ENCODE measurements around the gene CXCR6.

CXCR6 gene

DNA sequence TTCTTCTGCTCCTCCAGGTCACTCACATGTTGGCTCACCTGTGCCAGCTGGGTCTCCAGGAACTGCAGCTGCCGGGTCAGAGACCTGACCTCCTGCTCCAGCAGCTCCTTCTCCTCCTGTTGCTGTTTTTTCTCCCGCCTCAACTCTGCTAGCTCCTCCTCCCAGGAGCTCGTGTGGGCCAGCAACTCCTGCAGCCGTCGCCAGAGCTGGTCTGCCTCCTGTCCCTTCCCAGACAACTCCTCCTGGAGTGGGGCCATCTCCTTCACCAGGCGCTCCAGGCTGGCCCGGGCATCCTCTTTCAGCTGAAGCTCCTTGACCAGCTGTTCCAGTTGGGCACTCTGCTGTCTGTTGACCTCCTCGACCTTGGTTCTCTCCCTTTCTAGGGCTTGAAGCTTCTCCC, 24.5 kb downstream of the CXCR6 start:
- Mint-ChIP-seq H3K4me1 (peaks cover 99% of the 10 kb centered on the region), H3K36me3 (ENCODE audit: insufficient read depth) (peaks cover 50% of the 10 kb centered on the region), H3K27ac (ENCODE audit: low read depth) (peak overlapping the region; percentile 90), H3K27me3 (no peaks in the 10 kb centered on the region), H3K4me3 (peak overlapping the region; percentile 67), H3K9me3 (no peaks in the 10 kb centered on the region)
- ATAC-seq (replicated peaks; ENCODE audit: extremely low read depth, poor library complexity, severe bottlenecking) (no peak), DNase-seq (ENCODE audit: low spot score in 2 of 2) (no peak)

DNA sequence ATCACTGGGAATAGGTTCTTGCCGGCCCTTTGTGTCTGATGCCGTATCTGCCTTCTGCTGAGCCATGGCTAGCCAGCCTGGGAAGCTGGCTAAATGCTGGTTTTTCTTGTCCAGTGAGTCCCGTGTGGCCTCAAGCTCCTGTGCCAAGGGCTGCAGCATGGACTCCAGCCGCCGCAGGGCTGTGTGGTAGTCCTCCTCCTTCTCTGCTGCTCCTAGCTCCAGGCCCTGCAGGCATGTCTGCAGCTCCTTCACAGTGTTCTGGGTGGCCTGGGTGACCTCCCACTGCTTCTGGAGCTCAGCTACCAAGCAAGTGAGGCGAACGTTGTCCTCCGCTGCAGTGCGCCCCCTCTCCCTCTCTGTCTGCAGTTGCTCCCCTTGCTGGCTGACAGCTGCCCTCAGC, 24.9 kb downstream of the CXCR6 start:
- no peak for ATAC-seq (replicated peaks; ENCODE audit: extremely low read depth, poor library complexity, severe bottlenecking)
- Mint-ChIP-seq H3K4me3 (peak overlapping the region; percentile 67), H3K4me1 (peaks cover 99% of the 10 kb centered on the region), H3K36me3 (ENCODE audit: insufficient read depth) (peaks cover 48% of the 10 kb centered on the region), H3K9me3 (no peaks in the 10 kb centered on the region), H3K27ac (ENCODE audit: low read depth) (peak overlapping the region; percentile 90), H3K27me3 (no peaks in the 10 kb centered on the region)
- no peak for DNase-seq (ENCODE audit: low spot score in 2 of 2)

DNA sequence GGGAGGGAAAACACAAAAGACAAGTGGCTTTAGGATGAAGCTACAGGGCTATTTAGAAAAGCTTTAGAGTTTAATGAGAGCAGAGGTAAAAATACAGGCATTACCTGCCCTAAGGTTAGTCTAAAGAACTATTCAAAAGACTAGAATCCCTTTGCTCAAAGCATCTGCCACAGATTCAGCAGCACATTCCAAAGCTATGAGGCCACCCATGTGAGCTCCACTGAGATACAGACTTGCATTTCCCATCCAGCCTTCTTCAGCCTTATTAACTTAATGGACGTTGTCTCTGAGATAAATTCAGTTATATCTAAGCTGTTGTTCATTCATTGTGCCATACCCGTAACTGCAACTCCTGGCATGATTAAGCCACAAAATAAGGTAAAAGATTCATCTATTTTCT, 25.4 kb downstream of the CXCR6 start:
- ATAC-seq (replicated peaks; ENCODE audit: extremely low read depth, poor library complexity, severe bottlenecking), result no peak
- Mint-ChIP-seq H3K4me3 (no peak overlapping the region), H3K36me3 (ENCODE audit: insufficient read depth) (peaks cover 46% of the 10 kb centered on the region), H3K27ac (ENCODE audit: low read depth) (peak overlapping the region; percentile 90), H3K4me1 (peaks cover 96% of the 10 kb centered on the region), H3K9me3 (no peaks in the 10 kb centered on the region), H3K27me3 (no peaks in the 10 kb centered on the region)
- DNase-seq (ENCODE audit: low spot score in 2 of 2), result no peak

DNA sequence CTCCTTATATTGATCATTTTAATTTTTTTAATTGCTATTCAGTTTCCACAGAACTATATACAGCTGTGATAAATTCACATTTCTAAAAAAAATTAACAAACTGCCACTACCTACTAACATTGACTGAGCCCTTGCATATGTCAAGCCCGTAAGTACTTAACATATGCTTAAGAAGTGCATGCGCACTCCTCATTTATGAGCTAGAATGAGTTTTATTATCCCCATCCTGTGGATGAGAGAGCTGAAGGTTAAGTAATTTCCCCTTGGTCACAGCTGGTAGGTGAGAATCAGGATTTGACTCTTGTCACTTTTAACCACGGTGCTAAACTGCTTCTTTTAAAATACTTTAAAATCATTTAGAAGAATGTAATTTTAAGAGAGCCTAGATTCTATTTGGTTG, 25.9 kb downstream of the CXCR6 start:
- Mint-ChIP-seq H3K4me3 (no peak overlapping the region), H3K4me1 (peaks cover 92% of the 10 kb centered on the region), H3K9me3 (no peaks in the 10 kb centered on the region), H3K27me3 (no peaks in the 10 kb centered on the region), H3K27ac (ENCODE audit: low read depth) (peak overlapping the region; percentile 90), H3K36me3 (ENCODE audit: insufficient read depth) (peaks cover 46% of the 10 kb centered on the region)
- ATAC-seq (replicated peaks; ENCODE audit: extremely low read depth, poor library complexity, severe bottlenecking) (no peak), DNase-seq (ENCODE audit: low spot score in 2 of 2) (no peak)

DNA sequence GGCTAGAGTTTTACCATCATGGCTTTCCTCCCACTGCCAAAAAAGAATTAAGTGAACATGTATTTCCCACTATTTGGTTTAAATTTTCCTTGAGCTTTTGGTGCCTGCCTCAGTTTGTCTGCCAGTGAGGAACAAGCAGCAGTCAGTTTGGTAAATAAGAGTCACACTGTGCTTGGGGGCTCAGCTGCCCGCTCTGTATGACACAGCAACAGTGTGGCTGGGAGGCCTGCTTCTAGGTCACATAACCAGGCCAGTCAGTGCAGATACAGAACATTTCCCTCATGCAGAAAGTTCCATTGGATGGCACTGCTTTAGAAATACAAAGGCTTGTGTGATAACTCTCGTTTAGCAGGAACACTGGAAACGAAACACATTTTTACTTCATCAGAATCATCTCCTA, 26.7 kb downstream of the CXCR6 start:
- no peaks in the 10 kb centered on the region for H3K9me3 Mint-ChIP-seq
- ATAC-seq (replicated peaks; ENCODE audit: extremely low read depth, poor library complexity, severe bottlenecking), result no peak
- H3K4me1 Mint-ChIP-seq, result peaks cover 90% of the 10 kb centered on the region

DNA sequence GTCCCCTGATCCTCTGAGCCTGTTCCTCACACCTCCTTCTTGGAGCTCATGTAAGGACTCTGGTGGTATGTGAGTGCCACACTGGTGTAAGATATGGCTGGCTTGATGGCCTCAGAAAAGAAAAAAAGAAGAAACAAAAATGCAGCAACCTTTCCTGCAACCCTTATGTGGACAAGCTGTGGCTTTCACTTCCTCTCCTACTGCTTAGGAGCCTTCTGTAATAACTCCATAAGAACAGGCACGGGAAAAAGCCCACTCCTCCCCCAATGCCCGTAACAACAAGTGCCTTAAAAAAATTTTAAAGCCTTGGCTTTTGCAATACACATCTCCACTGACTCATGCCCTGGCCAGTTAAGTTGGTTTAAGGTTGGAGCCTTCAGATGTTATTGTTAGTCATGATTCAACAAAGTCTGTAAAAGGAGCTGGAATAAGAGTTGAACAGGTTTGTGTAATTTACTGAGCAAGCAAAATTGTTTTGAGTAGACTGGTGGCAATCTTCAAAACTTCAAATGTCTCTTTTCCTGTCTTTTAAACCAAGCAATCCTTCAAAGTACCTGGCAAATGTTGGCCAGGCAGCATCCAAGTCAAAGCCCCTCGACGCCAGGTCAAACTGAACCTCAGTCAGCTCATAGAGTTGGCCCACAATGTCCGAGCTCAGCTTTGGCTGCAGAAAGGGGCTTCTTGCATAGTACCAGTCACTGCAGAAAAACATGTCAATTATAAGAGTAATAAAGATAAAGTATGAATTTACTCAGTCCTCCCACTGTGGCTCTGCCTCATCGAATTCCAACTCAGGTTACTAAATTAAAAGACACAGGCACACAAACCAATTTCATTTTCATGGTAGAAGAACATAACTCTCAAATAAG, 29.5 kb downstream of the CXCR6 start:
- ATAC-seq (replicated peaks; ENCODE audit: extremely low read depth, poor library complexity, severe bottlenecking) (no peak), DNase-seq (ENCODE audit: low spot score in 2 of 2) (no peak)
- peaks cover 44% of the 10 kb centered on the region for H3K36me3 Mint-ChIP-seq (ENCODE audit: insufficient read depth)
- H3K27ac Mint-ChIP-seq (ENCODE audit: low read depth), result peak overlapping the region; percentile 87
- H3K4me3 Mint-ChIP-seq, result no peak overlapping the region
- no peaks in the 10 kb centered on the region for H3K27me3 Mint-ChIP-seq
- no peaks in the 10 kb centered on the region for H3K9me3 Mint-ChIP-seq
- peaks cover 89% of the 10 kb centered on the region for H3K4me1 Mint-ChIP-seq

More for the DNA sequence above, 26.7 kb downstream of the CXCR6 start:
- peaks cover 50% of the 10 kb centered on the region for H3K36me3 Mint-ChIP-seq (ENCODE audit: insufficient read depth)
- H3K27me3 Mint-ChIP-seq, result no peaks in the 10 kb centered on the region
- H3K27ac Mint-ChIP-seq (ENCODE audit: low read depth), result no peak overlapping the region
- H3K4me3 Mint-ChIP-seq, result no peak overlapping the region
- DNase-seq (ENCODE audit: low spot score in 2 of 2), result no peak

DNA sequence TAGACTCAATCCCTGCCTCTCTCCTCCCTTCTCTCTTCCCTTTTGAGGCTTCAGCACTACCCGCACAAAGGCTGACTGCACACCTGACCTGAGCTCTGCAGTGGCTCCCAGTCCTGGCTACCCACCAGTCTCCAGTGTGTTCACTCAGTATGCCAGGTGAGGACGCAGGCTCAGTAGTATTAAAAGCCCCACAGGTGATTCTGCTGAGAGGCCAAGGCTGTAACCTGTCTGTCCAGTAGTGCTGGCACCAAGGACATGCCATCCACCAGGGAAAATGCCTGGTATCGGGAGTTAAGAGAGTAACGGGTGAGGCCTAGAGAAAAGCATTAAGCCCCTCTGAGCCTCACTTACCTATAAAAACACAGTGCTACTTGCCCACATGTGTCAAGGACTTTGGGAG, 31.4 kb downstream of the CXCR6 start:
- peak overlapping the region; percentile 83 for H3K27ac Mint-ChIP-seq (ENCODE audit: low read depth)
- H3K27me3 Mint-ChIP-seq, result no peaks in the 10 kb centered on the region
- H3K4me1 Mint-ChIP-seq, result peaks cover 87% of the 10 kb centered on the region
- ATAC-seq (replicated peaks; ENCODE audit: extremely low read depth, poor library complexity, severe bottlenecking) (no peak), DNase-seq (ENCODE audit: low spot score in 2 of 2) (no peak)
- no peaks in the 10 kb centered on the region for H3K9me3 Mint-ChIP-seq
- H3K36me3 Mint-ChIP-seq (ENCODE audit: insufficient read depth), result peaks cover 50% of the 10 kb centered on the region
- peak overlapping the region; percentile 23 for H3K4me3 Mint-ChIP-seq

DNA sequence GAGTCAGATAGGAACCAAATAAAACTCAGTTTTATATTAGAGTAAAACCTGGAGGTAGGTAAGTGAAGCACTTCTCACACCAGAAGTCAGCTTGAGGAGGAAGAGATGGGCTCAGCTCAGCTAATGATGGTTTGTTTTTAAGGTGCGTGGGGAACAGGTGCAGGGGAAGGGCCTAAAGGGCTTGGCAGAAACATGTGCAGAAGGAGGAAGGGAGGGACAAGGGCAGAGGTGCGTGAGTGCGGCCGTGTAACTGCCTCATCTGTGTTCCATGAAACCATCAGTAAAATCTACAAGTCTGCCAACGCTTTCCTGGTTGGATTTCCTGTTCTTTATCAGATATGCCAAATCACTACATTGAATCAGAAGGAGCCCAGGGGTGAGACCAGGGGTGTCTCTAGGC, 32.4 kb downstream of the CXCR6 start:
- H3K36me3 Mint-ChIP-seq (ENCODE audit: insufficient read depth), result peaks cover 54% of the 10 kb centered on the region

DNA sequence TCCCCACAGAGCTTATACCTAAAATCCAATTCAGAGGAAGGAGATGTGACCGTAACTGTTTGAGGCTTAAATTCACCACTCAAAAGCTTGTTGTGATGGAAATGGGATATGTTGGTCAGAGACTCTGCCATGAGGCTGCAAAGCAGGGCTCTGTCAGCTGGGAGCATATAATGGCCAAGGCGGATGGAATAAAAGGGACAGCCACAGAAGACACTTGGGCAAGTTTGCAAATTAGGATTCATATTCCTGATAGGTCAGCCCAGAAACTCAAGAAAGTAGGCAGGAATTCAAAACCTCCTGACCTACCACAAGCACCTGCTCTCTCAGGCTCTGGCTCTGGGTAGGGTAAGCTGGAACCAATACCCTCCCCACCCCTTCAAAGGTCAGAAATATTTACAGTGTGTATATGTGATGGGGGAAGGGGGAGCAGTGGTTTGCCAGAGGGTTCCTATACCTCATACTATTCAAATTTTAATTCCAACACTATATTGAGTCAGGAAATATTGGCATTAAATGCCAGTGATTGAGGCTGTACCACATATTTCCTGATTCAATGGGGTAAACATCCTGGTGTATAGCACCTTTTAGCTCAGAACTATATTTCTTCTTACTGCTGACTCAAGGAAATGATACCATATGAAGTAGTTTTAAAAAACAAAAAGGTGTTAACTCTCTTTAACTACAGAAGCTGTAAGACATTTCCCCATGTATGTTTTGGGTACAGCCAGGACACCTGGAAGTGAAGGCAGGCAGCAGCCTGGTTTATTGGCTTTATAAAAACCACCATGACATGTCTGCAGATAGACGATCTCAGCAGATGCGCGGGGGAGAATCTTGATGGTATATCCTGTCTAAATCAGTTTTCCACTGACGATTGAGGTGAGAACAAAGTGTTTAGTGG, 33.2 kb downstream of the CXCR6 start:
- H3K27ac Mint-ChIP-seq (ENCODE audit: low read depth), result peak overlapping the region; percentile 83
- H3K27me3 Mint-ChIP-seq, result no peaks in the 10 kb centered on the region
- peak; percentile 83 for ATAC-seq (replicated peaks; ENCODE audit: extremely low read depth, poor library complexity, severe bottlenecking)
- peaks cover 54% of the 10 kb centered on the region for H3K36me3 Mint-ChIP-seq (ENCODE audit: insufficient read depth)
- H3K4me1 Mint-ChIP-seq, result peaks cover 77% of the 10 kb centered on the region
- peak in 1 of 2 donors; percentile 60 for DNase-seq (ENCODE audit: low spot score in 2 of 2)
- no peaks in the 10 kb centered on the region for H3K9me3 Mint-ChIP-seq
- H3K4me3 Mint-ChIP-seq, result peak overlapping the region; percentile 54

More for the DNA sequence above, 32.4 kb downstream of the CXCR6 start:
- Mint-ChIP-seq H3K4me1 (peaks cover 79% of the 10 kb centered on the region), H3K27me3 (no peaks in the 10 kb centered on the region), H3K9me3 (no peaks in the 10 kb centered on the region), H3K4me3 (peak overlapping the region; percentile 54), H3K27ac (ENCODE audit: low read depth) (peak overlapping the region; percentile 83)
- DNase-seq (ENCODE audit: low spot score in 2 of 2) (no peak), ATAC-seq (replicated peaks; ENCODE audit: extremely low read depth, poor library complexity, severe bottlenecking) (no peak)

DNA sequence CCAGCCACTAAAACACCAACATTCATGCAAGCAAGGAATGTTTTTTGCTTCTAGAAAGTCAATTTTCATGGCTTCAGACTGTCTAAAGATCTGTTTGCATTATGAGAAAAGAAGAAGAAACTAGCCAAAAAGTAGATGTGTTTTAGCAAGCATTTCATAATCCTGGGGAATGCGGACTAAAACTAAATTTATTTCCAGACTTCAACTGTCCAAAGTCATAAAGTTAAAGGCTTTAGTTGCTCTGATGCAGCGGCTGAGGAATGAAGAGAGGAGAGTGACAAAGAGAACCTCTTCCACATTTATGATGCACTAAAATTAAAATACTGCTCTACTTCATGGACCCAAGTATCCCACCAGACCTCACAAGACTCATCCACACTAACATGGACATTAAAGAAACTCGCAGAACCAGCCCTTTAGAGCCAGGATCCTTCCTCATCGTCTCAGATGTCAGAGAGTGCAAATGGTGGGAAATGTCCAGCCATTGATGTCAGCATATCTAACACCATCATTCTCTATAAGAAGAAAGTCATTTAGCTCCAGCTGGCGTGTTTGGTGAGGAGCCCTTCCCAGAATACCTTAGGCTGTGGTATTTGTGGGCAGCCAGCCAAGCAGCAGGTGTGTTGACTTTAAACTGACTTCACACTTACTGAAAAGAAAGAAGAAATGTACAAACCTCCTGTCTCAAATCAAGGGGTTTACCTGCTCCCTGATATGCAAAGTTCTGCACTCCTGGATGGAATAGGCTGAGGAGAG, 34.9 kb downstream of the CXCR6 start:
- Mint-ChIP-seq H3K27me3 (no peaks in the 10 kb centered on the region), H3K4me3 (peak overlapping the region; percentile 66), H3K27ac (ENCODE audit: low read depth) (peak overlapping the region; percentile 83), H3K36me3 (ENCODE audit: insufficient read depth) (peaks cover 54% of the 10 kb centered on the region), H3K9me3 (no peaks in the 10 kb centered on the region), H3K4me1 (peaks cover 67% of the 10 kb centered on the region)
- DNase-seq (ENCODE audit: low spot score in 2 of 2), result peak in 1 of 2 donors; percentile 20
- no peak for ATAC-seq (replicated peaks; ENCODE audit: extremely low read depth, poor library complexity, severe bottlenecking)

DNA sequence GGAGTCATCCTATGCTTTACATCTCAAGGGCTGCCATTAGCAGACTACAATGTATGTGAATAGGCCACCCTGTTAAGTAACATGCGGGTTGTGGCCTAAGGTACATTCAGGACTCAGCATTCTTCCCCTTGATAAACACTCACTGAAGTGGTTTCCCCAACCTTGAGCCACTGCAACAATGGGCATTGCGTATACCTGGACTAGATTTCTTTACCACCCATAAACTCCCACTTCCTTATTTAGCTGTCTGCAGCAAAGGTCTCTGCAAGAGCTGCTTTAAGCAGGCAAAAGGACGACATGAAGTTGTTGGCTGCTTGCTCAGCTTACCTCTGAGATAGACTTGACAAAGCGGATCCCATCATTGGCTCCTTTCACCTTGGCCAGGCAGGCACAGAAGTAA, 36.1 kb downstream of the CXCR6 start:
- H3K9me3 Mint-ChIP-seq, result no peaks in the 10 kb centered on the region
- peaks cover 68% of the 10 kb centered on the region for H3K4me1 Mint-ChIP-seq
- no peak for ATAC-seq (replicated peaks; ENCODE audit: extremely low read depth, poor library complexity, severe bottlenecking)
- peak overlapping the region; percentile 73 for H3K27ac Mint-ChIP-seq (ENCODE audit: low read depth)
- H3K27me3 Mint-ChIP-seq, result no peaks in the 10 kb centered on the region
- DNase-seq (ENCODE audit: low spot score in 2 of 2), result no peak
- H3K4me3 Mint-ChIP-seq, result peak overlapping the region; percentile 40
- peaks cover 59% of the 10 kb centered on the region for H3K36me3 Mint-ChIP-seq (ENCODE audit: insufficient read depth)

DNA sequence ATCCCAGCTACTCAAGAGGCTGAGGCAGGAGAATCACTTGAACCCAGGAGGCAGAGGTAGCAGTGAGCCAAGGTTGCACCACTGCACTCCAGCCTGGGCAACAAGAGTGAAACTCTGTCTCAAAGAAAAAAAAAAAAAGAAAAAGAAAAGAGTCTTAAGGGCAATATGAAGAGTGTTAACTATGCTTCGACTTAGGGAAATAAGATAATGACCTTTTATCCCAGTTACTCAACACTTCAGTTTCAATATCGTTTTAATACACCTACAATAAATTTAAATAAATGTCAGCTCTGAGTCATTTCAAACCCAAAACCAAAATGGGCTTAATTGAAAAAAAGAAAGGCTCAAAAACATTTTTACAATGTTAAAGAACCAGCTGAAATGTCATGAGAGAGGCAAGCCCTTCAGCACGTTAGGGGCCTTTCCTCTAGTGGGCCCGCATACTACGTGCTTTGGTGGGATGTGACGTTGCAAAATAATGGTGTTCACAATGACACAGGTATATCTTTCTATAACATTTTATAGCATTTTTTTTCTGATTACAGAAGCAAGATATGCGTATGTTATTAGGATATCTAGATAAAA, 37.1 kb downstream of the CXCR6 start:
- peaks cover 65% of the 10 kb centered on the region for H3K4me1 Mint-ChIP-seq
- H3K27me3 Mint-ChIP-seq, result no peaks in the 10 kb centered on the region
- H3K9me3 Mint-ChIP-seq, result no peaks in the 10 kb centered on the region
- DNase-seq (ENCODE audit: low spot score in 2 of 2) (no peak), ATAC-seq (replicated peaks; ENCODE audit: extremely low read depth, poor library complexity, severe bottlenecking) (no peak)
- peak overlapping the region; percentile 73 for H3K27ac Mint-ChIP-seq (ENCODE audit: low read depth)
- H3K4me3 Mint-ChIP-seq, result peak overlapping the region; percentile 40
- H3K36me3 Mint-ChIP-seq (ENCODE audit: insufficient read depth), result peaks cover 60% of the 10 kb centered on the region

Data from central memory CD8-positive, alpha-beta T cell (primary cell).